ENCODE results near the gene GOLGA6L7. TPM values are rescaled to one million over a fixed set of nuclear protein-coding genes. Genes with fewer than 3 reads are reported as not detected.

The GOLGA6L7 gene
- total and polyA plus RNA-seq, 11 donors: not detected

DNA sequence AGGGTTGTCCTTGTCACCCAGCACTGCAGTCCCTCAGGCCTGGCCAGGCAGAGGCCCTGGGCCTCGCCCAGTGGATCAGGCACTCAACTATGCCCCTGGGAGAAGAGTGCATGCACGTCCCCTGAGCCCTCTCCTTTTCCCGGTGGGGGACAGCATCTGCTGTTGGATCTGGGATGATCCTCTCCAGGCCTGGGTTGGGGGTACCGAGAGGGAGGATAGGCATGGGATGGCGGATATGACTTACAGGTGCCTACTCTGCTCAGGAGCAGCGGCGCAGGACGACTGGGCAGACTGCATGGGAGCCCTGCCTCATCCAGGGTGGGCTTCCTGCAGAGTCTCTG, 28.4 kb upstream of the GOLGA6L7 start:
- no peaks in the 10 kb centered on the region for H3K4me1 ChIP-seq
- no peaks in the 10 kb centered on the region for H3K36me3 ChIP-seq
- H3K4me3 ChIP-seq: no peak overlapping the region
- H3K9me3 ChIP-seq: peaks cover 0 to 3% (median 0%) of the 10 kb centered on the region in 12 donors
- DNase-seq (peak in 1 of 5 donors; percentile 33), ATAC-seq (no peak)
- no peak overlapping the region for H3K27ac ChIP-seq
- H3K27me3 ChIP-seq: peaks cover 0 to 4% (median 0%) of the 10 kb centered on the region in 9 donors
- WGBS, 4 donors: 80 to 90% (median 88%) methylated on average over 8 of the region's 8 CpGs
- intact Hi-C loops (cut with DNase I): no loop called here
- no peak for TF ChIP-seq POLR2A (IDR thresholded peaks at IDR 0.05)
- no peak for TF ChIP-seq CTCF (IDR thresholded peaks at IDR 0.05)

DNA sequence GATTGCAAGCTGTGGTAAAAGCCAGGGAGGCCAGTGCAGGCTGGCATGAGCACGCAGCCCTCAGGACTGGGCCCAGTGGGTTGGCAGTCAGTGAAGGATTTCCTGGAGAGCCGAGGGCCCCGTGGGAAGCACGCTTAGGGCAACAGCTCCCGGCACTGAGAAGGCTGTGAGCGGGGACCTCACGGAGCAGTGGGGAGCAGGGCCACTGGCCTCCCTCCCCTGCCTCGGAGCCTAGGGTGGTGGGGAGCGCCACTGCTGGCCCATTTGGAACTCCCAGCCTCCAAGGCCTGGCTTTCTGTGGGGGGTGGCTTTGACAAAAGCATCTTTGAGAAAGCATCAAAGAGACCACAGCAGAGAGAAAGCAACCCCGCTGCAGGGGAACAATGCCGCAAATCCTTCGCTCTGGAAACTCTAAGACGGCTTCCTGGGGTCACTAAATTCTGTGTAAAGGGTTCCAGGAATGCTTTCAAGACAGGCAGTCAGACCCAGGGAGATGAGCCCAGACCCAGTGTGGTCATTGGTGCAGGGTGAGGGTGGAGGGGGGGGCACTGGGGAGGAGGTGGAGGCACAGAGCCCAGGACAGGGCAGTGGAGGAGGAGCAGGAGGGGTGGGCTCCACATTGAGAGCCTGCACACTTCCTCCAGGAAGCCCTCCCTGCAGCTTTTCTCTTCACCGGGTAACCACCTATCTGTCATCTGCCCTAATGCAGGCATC, 27.8 kb upstream of the GOLGA6L7 start:
- Histone ChIP-seq H3K4me3 (no peak overlapping the region), H3K4me1 (no peaks in the 10 kb centered on the region), H3K36me3 (no peaks in the 10 kb centered on the region), H3K27ac (no peak overlapping the region), H3K27me3 (peaks cover 0 to 4% (median 0%) of the 10 kb centered on the region in 9 donors), H3K9me3 (peaks cover 0 to 3% (median 0%) of the 10 kb centered on the region in 12 donors)
- no peak for TF ChIP-seq CTCF (IDR thresholded peaks at IDR 0.05)
- no peak for TF ChIP-seq POLR2A (IDR thresholded peaks at IDR 0.05)
- DNase-seq (peak in 1 of 5 donors; percentile 46), ATAC-seq (no peak)
- intact Hi-C loops (cut with DNase I): no loop called here
- WGBS, 4 donors: 58 to 68% (median 60%) methylated on average over 10 to 14 of the region's 14 CpGs

DNA sequence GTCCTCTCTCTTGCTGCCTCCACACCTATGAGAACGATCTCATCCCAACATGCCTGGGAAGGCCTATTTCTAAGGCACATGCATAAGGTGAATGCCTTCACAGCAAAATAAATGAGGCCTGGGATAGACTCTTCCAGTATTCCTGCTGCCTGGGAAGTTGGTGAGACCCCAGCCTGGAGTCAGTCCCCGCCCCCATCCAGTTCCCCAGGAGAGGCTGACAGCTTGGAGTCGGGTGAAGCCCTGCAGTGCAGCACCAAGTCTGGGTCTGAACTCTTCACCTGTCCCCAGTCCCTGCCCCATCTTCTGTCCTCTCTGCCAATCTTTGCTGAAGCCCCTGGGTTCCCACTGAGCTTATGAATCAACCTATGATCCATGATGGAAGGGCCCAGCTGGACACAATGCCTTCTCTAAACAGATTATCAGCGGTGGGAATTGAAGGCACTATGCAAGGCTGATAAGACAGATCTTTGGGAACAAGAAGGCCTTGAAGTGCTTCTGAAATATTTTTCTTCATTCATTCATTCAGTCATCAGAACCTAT, 27.1 kb upstream of the GOLGA6L7 start:
- Histone ChIP-seq H3K4me3 (no peak overlapping the region), H3K4me1 (no peaks in the 10 kb centered on the region), H3K9me3 (peaks cover 0 to 3% (median 0%) of the 10 kb centered on the region in 12 donors), H3K27me3 (peaks cover 0 to 4% (median 0%) of the 10 kb centered on the region in 9 donors), H3K27ac (no peak overlapping the region), H3K36me3 (no peaks in the 10 kb centered on the region)
- TF ChIP-seq CTCF (IDR thresholded peaks at IDR 0.05) (no peak), POLR2A (IDR thresholded peaks at IDR 0.05) (no peak)
- ATAC-seq: no peak
- no peak for DNase-seq
- intact Hi-C loops (cut with DNase I): no loop called here
- WGBS, 4 donors: 61 to 80% (median 69%) methylated on average over 3 to 4 of the region's 4 CpGs

GRCh38 chr15:28873585-28874190, 25.2 kb upstream of the GOLGA6L7 start:
- WGBS, 4 donors: 59 to 79% (median 69%) methylated on average over 10 of the region's 10 CpGs
- no peaks in the 10 kb centered on the region for H3K4me1 ChIP-seq
- intact Hi-C loops (cut with DNase I): no loop called here
- TF ChIP-seq POLR2A (IDR thresholded peaks at IDR 0.05) (no peak), CTCF (IDR thresholded peaks at IDR 0.05) (no peak)
- H3K36me3 ChIP-seq: no peaks in the 10 kb centered on the region
- H3K27ac ChIP-seq: no peak overlapping the region
- H3K4me3 ChIP-seq: no peak overlapping the region
- peaks cover 0 to 3% (median 0%) of the 10 kb centered on the region in 12 donors for H3K9me3 ChIP-seq
- ATAC-seq: no peak
- H3K27me3 ChIP-seq: peaks cover 0 to 4% (median 0%) of the 10 kb centered on the region in 9 donors
- DNase-seq: no peak

Data from heart left ventricle (tissue), 16 donors.